SIG-M5 (cell line): Measurements from ENCODE around the gene RMRP.
A peak's percentile ranks its signal among the peaks of the same experiment; 100 is the strongest.
"Not testable (repeated sequence)": the region's sequence is repeated elsewhere in the genome, so short reads cannot be mapped to it uniquely, and the experiment has no call there.

Source experiments
- DNase-seq: peaks from one replicate; lab custom pipeline; 2025; lab: John Stamatoyannopoulos, UW

RMRP gene

DNA sequence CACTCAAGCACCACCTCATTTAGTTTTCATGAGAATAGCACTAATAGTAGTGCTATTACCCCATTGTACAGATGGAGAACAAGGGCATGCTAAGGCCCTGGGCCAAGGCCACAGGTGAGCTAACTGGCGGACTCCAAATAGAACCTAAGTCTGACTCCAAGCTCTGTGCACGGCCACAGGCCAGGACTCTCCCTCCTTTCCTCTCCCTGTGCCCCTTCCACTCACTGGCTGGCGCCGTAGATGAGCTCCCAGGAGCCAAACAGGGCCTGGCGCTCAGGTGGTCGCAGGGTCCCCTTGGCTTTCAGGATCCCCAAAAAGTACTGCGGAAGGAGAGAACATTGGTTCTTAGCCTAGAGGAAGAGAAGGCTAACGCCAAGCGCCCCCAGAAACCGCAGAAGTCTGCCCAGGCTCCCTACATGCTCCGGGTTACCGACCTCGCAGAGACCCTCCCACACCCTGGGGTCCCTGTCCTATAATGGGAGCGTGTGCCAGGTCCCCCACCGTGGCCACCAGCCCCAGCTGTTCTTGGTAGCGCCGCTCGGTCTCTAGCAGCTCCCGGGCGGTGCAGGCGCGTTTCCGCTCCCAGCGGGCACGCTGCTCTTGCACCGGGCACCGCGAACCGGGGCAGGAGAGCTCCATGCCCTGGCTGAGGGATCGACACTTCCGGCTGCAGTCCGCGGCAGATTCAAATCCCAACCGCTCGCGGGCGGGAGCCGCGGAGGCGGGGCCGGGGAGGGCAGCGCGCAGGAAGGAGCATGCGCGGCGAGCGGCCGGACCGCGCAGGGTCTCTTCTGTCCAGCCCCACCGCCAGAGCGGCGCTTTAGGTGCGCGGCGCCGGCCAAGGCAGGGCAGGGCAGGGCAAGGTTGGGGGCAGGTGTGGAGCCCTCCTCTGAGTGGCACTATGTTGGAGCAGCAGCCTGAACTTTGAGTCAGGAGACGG is 7.0 kb upstream of the RMRP start, which contains the start of gene ARHGEF39:
TSS of gene ARHGEF39 (minus strand) at position 665 of the 940 bp plus-strand sequence. CDS start at position 639, 26 bp downstream.
- peak; percentile 3 for DNase-seq

DNA sequence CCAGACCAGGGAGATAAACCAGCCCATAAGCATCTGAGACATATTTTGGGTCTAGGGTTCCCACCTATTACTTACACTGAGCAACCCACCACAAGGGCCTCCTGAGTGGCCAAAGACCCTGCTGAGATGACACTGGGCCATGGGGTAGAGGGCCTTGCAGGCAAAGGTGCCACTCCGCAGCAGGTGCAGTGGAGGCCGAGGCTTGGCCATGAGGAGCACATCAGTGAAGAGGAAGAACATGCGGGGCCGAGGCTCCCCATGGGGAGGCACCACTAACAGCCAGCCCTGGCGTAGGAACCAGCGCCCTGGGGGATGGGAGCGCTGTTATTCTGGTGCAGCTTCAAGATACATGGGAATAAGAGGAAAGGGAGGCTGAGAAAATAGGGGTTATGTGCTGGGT is 4.6 kb upstream of the RMRP start:
- DNase-seq = no peak

DNA sequence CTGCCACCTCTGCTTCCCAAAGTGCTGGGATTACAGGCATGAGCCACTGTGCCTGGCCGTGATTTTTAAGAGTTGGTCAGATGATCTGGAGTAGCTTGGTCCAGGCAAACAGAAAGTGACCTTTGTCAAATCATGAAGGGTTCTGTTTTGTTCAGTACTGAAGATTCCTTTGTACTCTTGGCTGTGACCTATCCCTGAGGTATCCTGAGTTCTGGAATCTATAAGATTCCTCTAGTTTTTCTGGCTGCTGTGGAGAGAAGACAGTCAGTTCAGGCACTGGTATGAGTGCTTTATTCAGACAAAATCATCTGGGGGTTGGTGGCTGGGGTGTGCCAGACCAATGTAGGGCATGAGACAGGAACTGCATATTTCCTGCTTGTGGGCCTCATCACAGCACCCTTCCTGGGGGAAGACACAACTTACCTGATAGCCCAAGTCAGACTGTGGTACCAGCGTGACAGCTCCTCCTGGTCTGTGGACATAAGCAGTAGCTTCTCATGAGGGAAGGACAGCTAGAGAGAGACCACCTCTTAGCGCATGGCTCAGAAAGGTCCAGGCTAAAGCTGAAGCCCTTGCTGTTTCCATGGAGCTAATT is 4.0 kb upstream of the RMRP start:
- no peak for DNase-seq

DNA sequence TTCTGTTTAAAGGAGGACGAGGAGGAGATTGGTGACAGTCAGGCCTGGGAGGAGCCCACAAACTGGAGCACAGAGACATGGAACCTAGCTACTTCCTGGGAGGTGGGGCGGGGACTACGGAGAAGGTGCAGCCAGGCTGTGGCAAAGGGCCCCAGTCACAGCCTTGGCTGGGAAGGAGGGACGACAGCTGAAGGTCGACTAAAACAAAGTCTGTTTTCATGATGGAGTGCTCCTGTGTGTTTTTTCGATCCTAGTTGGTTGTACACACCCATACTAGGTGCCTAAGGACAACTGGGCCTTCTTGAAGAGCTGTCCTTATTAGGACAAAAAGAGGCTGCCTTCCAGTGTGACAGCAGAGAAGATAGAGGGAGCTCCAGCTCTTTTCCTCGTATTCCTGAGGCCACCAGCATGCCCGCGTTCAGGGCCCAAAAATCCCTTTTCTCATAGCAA is 3.2 kb upstream of the RMRP start:
- no peak for DNase-seq

DNA sequence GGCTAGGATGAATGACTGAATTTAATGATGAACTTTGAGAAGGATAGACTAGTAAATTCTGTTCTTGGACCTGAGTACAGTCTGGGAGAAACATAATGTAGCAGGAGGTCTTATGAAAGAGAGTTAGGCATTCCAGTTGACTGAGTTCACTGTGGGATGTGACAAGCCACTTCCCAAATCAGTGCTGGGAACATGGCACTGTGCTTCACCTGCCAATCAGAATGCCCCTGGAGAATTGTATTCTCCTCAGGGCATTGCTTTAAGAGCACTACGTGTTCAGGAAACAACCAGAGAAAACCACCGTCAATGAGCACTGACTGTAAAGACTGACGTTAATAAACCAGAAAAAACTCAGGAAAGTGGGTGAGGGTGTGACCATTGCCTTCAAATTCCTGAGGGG is 1.5 kb upstream of the RMRP start:
- no peak for DNase-seq

DNA sequence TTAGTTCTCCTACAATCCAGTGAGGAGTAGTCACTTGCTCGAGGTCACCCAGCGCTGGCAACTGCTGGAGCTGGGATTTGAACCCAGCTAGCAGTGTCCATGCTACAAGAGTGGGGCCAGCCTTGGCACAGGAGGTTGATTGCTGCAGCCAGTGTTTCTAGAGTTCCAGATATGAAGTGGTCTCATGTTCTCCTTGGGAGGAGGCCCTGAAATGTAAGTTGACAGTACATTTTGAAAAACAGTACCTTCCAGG is 1.1 kb upstream of the RMRP start:
- DNase-seq = no peak

DNA sequence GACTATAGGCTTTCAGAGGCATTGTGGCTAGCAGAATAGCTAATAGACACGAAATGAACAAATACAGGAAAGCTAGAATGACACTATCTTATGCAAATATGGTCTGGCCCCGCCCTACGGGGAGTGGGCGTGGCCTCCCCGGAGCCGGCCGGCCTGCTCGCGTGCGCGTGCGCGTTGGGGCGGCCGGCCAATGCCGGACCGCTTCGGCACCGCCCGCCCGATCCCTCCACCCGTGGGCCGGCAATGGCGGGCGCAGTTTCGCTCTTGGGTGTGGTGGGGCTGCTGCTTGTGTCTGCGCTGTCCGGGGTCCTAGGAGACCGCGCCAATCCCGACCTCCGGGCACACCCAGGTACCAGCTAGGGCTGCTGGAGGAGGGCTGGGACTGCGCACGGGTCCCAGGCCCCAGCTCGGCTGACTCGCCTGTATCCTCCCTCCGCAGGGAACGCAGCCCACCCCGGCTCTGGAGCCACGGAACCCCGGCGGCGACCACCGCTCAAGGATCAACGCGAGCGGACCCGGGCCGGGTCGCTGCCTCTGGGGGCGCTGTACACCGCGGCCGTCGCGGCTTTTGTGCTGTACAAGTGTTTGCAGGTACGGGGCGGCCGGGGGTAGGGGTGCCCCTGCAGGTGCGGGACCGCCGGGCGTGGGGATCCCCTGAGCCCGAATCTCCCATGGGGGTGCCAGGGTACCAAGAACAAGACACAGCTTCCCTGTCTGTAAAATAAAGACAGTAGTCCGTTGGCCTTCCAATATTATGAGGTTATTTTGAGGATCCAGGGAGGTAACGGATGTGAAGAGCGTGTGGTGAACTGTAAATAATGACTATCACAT is 533 bp upstream of the RMRP start, which contains the start of gene CCDC107:
TSS of gene CCDC107 (plus strand) at position 156 of the 831 bp plus-strand sequence. CDS start at position 244, 88 bp downstream.
- DNase-seq = peak; percentile 47

DNA sequence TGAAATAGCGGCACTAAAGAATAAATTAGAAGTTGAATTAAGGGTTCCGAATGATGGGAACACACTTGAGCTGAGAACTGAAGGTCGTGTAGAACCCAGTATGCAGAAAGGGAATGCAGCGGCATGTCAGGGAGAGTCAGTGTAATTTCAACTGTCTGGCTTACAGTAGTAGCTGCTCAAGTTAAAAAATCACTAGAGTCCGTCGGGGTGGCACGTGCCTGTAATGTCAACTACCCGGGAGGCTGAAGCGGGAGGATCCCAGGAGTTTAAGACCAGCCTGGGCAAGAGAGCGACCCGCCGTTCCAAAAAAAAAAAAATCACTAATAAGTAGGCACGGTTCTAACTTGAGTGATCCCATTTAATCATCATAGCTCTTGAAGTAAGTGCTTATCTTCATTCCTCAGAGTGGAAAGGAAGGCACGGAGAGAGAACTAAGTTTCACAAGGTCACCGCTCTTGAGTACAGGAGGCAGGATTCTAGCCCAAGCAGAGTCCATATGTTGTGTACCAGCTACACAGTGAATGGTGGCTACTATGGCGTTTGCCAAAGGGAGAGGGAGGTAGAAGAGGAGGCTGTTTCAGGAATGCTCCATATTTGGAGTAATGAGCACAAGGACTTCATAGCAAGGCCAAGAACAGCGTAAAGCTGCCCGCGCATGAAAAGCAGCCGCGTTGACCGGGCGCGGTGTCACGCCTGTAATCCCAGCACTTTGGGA is 831 bp downstream of the RMRP start:
- no peak for DNase-seq

DNA sequence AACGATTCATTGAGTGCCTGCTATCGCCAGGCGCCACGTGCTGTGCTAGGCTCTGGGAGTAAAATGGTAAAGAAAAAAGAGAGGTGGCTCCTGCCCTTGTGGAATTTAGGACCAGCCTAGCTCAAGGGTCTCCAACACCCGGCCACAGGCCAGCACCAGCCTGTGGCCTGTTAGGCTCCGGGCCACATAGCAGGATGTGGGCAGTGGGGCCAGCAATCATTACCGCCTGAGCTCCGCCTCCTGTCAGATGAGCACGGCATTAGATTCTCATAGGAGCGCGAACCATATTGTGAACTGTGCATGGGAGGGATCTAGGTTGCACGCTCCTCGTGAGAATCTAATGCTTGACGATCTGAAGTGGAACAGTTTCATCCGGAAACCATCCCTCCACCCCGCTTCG is 1.5 kb downstream of the RMRP start:
- no peak for DNase-seq

DNA sequence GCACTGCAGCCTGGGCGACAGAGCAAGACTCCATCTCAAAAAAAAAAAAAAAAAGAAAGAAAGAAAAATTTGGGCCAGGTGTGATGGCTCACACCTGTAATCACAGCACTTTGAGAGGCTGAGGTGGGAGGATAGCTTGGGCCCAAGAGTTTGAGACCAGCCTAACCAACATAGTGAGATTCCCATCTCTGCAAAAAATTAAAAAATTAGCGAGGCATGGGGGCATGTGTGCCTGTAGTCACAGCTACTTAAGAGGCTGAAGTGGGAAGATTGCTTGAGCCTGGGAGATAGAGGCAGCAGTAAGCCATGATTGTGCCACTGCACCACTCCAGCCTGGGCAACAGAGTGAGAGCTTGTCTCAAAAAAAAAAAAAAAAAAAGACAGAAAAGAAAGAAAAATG is 4.2 kb downstream of the RMRP start:
- DNase-seq = no peak

DNA sequence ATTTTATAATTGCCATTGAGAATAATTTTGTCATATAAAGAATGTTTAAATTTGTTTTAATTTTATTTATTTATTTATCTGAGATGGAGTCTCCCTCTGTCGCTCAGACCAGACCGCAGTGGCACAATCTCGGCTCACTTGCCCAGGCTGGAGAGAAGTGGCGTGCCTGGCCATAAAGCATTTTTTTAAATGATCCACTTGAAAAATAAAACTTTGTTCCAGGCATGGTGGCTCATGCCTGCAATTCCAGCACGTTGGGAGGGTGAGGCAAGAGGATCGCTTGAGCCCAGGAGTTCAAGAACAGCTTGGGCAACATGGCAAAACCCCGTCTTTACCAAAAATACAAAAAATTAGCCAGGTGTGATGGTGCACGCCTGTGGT is 5.0 kb downstream of the RMRP start:
- DNase-seq = no peak

DNA sequence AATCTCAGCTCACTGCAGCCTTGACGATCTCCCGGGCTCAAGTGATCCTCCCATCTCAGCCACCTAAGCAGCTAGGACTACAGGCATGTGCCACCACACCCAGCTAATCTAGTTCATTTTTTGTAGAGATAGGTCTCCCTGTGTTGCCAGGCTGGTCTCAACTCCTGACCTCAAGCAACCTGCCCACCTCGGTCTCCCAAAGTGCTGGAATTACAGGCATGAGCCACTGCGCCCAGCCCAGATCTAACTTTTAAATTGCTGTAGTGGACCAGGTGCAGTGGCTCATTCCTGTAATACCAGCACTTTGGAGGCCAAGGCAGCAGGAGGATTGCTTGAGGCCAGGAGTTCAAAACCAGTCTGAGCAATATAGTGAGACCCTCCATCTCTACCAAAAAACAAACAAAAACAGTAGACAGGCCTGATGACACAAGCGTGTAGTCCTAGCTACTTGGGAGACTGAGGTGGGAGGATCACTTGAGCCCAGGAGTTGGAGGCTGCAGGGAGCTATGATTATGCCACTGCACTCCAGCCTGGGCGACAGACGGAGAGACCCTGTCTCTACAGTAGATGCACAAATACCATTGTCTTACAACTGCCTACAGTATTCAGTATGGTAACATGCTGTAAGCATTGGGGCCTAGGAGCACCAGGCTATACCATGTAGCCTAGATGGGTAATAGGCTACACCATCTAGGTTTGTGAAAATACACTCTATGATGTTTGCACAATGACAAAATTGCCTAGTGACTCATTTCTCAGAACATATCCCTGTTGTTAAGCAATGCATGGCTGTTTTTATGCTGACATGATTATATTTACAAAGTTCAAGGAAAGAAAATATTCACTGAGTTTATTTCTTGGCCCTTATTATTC is 5.6 kb downstream of the RMRP start:
- peak; percentile 9 for DNase-seq

DNA sequence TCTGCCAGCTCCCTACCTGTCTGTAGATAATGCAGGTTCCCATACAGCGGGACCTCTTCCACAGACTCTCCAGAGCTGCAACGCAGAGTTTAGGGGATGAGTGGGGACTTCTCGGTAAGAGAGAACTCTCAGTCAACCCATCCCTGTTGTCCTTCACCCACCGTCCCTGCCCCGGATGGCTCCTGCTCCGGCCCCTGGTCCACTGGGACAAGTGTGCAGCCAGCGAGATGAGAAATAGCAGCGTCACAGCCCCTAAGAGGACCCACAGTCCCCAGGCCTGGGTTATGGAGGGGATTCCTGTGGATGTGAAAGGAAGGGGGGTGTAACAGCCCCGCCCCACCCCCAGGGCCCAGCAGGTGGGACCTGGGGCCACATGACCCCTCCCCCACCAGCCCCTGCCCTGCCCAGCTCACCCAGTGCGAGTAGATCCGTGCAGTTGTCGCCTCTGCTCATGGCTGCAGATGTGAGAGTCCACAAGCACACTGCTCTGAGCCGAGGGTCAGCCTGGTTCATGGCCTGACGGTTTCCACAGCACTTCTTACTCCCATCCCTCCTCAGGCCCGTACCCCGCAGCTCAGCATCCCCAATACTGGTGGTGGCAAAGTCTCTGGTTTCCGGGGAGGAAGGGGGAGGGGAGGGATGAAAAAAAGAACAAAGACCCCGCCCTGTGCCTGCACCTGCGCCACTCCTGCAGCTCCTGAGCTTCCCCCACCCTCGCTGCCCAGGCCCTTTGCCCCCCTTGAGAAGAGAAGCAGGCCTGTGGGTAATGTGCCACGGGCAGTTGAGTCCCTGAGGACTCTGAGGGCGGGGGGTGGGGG is 7.3 kb downstream of the RMRP start, which contains the start of gene SIT1:
TSS of gene SIT1 (minus strand) at position 591 of the 818 bp plus-strand sequence. CDS start at position 513, 78 bp downstream.
- no peak for DNase-seq

DNA sequence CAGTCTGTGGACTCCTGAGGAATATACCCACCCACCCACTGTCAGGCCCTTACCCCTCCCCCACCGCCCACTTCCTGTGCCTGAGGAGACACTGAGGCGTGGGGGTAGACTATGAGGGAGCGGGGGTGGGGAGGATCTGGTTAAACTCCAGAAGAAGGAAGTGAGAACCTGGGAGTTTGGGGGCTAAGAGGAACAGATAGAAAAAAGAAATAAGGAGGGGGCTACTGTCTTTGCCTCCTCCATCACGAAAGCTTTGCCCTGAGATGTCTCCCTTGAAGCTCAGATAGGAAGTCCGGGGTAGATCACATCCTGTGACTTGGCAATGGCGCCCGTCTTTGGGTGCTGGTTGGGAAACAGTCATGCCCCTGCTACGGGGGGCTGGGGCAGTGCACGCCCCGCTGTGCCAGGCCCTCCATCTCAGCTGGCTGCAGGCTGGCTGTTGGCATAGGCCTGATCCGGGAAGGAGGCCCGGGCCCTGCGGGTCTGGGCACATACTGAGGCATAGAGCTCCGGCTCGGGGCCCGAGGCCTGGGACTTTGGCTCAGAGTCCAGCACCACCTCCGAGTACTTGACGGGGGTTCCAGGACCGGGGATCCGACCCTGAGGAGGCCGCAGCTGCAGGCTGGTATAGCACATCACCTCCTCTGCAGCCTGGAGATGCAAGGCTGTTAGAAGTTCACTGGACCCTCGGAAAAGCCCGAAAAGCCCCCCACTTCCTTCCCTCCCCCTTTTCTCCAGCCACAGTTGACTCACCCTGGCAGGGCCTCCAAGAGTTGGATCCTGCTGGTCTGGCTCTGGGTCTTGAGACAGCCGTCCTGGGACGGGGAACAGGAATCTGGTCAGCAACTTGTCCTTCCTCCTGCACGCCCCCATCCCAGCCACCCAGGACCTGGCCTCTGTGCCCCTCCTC is 8.1 kb downstream of the RMRP start:
- DNase-seq = peak; percentile 2

DNA sequence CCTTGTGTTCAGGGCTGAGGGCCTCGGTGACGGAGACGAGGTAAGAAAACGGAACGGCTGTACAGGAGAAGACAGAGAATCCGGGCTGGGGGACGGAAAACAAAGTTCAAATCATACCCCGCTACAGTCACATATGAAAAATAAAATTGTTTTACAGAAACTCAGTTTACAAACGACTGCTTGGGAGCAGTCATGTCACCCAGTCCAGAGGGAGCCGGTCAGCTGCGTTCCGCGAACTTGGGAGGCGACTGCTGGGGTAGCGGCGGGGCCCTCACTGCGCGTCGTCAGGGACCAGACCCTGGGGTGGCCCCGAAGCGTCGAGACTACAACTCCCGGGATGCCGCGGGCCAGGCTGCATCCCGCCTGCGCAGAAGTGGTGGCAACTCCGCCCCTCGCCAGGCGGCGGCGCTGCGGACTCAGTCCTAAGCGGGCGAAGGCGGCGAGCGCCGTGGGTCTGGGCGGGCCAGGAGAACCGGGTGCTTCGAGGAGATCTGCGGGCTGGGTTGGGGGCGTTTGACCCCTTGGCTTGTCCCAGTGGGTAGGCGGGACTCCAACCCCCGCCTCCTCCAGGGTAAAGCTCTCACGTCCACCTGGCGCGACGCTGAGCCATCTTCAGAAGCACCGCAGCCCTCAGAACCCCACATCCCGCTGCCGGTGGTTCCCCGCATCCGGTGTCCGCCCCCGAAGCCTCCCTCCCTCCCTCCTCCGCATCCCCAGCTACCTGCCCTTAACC is 11.1 kb downstream of the RMRP start:
- DNase-seq = peak; percentile 41

DNA sequence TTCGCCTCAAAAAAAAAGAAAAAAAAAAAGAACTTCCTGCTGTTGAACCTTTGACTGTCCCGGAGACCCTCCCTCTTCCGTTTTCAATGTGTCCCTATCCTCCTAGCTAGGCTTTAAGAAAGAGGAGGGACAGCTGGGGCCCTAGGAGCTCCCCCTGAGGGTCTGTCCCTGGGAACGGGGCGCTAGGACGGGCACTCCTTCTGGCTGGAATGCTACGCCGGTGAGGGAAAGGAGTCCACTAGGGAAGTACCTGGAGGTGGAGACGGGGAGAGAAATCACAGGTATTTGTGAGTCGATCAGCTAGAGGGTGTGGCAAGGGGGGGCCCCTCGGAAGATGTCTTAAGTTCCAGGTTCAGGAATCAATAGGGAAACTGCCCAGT is 11.7 kb downstream of the RMRP start:
- no peak for DNase-seq

DNA sequence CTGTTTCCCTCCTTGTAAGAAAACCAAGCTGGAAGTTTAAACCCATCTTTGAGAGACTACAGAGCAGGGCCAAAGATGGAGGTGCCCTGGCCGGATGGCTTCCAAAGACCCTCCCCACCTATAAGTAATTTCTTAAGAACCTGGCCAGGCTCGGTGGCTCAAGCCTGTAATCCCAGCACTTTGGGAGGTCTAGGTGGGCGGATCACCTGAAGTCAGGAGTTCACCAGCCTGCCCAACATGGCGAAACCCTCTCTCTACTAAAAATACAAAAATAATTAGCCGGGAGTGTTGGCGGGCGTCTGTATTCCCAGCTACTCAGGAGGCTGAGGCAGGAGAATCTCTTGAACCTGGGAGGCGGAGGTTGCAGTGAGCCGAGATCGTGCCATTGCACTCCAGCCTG is 12.1 kb downstream of the RMRP start:
- DNase-seq = not testable (repeated sequence)

DNA sequence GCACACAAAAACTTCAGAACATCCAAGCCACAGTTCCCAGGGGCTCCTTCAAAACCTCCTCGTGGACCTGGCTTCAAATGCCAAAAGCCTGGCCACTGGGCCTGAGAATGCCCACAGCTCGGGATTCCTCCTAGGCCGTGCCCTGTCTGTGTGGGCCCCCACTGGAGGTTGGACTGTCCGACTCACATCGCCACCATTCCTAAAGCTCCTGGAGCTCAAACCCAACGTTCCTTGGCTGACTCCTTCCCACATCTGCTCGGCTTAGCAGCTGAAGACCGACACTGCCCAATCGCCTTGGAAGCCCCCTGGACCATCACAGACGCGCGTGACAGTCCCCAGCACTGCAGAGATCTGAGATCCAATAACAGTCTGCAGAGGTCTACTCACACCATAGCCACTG is 14.8 kb downstream of the RMRP start:
- DNase-seq = no peak
